GM19467 (cell line): ENCODE results near the gene CLCNKA.

ENCODE experiments used
- ATAC-seq: cut with Tn5 transposase; IDR thresholded peaks from one replicate; pipeline ENCODE4 v1.9.1; 2021; ENCODE audit warnings: mild to moderate bottlenecking, moderate library complexity; ENCODE audit not compliant: unreplicated experiment

Gene CLCNKA

DNA sequence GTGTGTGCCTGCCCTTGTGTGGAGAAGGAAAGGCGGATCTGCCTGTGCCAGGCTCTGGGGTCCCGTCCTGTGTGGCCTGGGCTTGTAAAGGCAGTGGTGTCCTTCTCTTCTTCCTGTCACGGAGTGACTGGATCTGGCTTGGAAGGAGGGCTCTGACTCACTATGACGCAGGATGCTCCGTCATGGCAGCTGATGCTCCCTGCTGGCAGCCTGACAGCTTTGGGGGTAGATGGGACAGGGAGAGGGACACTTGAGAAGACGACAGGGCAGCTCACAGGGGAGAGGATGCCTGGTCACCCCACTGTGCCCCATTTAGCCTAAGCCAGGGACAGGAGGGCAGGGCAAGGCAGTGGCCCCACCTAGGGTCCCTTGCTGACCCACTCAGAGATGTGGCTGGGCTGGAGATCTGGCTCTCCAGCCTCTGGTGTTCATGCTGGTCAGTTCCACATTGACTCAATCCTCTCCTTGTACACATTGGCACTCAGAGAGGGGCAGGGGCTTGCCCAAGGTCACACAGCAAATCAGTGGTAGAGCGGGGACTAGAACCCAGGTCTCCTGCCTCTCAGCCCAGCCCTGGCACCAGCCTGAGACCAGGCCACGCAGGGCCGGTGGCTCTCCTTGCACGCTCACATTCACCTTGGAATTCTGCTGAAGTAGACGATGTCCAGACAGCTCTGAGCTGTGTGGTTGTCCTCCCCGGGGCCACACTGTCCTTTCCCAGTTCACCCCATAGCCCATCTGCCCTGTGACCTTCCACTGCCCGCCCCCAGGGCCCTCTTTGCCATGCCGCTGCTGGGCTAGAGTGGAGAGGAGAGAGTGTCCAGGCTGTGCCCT is 54.4 kb downstream of the CLCNKA start:
- no peak for ATAC-seq

DNA sequence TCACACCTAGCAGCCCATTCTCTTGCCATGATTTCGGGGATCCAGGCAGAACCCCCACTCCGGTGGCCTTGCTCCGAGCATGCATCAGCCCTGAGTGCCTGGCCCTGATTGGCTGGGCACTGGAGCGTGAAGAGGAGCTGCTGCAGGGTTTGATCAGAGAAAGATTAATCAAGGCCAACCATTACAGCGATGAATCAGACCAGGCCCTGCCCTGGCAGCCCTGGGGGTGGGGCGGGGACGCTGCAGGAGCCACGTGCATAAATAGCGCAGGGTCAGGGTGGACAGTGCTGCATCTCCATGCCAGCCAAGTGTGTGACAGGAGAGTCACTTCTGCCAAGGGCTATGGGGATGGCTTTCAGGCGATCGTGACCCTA is 55.0 kb downstream of the CLCNKA start:
- no peak for ATAC-seq

DNA sequence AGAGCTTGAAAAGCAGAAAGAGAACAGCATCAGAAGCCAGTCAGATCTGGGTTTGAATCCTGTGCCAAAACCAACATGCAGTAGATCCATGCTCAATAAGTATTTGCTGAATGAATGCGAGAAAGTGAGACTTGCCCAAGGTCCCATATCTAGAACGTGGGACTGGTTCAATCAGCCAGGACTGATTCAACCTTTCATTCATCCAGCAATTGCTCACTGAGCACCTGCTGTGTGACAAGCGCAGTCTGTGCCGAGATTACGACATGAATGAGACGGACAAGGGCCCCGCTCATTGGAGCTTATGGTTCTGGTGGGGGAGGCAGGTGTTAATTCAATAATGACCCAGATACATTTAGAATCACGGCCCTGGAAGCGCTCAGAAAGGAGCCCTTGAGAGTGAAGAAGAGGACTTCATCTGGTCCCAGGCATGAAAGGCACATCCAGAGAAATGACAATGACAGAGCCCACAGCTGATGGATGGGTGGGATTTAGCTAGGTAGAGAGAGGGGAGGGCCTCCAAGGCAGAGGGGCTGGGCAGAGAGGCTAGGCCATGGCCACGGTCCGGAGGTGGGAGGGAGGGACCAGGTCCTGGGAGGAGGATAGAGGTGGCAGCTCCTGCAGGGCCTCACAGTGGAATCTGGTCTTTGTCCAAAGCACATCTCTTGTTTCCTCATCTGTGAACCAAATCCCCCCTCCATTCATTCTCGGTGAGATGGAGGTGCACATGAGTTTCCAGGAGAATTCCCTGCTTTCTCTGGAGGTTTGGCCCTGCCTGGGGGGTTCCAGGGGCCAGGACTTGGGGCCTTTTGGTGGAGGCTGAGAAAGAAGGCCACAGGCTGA is 55.8 kb downstream of the CLCNKA start:
- no peak for ATAC-seq

DNA sequence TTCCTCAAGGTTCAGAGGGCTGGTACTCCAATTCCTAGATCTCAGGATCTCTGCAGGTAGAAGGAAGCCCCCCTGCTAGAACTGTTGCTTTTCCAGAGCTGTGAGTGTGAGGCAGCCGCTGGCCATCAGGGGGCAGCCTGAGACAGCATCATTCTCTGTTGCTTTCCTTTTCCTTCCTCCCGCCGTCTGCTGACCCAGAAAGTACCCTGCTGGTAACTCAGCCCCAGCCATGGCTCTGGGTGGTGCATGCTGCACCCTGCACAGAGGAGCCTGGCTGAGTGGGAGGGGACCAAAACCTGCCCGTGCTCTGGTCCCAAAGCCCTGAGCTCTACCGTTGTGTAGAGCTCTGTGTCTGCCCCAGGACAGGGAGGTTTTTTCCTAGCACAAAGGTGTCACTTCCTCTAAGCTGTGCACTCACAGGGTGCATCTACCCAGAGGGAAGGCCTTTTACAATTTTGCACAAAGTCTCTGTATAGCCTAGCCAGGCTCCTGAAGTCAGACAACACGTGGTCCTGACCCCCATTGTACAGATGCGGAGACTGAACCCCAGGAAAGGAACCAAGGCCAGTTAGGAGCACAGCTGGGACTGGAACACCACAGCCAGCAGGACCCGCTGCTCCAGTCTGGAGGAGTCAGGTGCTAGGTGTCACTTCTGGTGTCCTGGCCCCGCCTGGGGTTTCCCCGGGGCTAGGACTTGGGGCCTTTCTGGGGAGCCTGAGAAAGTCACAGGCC is 57.3 kb downstream of the CLCNKA start:
- ATAC-seq: no peak

DNA sequence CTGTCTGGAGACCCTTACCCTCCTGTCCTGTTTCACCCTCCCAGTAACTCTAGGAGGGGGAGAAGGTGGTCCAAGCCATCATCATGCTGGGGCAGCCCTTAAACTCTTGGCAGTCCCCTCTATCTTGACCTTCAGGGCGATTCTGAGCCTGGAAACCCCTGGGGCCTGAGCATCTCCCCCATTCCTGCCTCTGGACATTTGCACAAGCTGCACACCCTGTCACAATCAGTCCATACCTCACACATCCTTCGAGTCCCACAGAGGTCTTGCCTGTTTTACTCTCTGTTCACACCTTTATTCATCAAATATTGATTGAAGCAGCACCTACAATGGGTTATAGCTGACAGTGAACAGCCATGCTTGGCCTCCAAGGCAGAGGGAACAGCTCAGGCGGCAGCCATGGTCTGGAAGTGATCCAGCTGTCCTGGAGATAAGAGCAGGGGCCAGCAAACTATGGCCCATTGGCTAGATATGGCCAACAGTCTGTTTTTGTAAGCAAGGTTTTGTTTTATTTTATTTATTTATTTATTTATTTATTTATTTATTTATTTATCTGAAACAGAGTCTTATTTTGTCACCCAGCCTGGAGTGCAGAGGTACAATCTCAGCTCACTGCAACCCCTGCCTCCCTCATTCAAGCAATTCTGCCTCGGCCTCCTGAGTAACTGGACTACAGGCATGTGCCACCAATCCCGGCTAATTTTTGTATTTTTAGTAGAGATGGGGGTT is 58.8 kb downstream of the CLCNKA start:
- ATAC-seq: no peak

DNA sequence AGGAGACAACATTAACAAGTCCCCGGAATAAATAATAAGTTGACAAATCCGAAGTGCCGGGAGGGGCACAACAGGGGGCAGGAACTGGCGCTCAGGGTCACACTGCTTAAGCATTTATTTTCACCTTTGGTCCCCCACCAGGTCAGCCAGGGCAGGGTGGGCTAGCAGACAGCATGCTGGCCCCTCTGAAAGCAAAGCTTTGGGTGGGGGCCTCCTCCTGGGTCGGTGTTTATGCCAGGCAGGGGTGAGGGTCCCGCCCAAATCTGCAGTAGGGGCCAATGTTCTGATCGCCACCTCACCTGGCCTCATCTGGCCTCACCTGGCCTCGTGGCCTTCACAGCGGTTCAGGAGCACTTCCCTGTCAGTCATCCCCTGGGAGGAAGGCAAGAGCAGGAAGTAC is 59.8 kb downstream of the CLCNKA start:
- no peak for ATAC-seq

DNA sequence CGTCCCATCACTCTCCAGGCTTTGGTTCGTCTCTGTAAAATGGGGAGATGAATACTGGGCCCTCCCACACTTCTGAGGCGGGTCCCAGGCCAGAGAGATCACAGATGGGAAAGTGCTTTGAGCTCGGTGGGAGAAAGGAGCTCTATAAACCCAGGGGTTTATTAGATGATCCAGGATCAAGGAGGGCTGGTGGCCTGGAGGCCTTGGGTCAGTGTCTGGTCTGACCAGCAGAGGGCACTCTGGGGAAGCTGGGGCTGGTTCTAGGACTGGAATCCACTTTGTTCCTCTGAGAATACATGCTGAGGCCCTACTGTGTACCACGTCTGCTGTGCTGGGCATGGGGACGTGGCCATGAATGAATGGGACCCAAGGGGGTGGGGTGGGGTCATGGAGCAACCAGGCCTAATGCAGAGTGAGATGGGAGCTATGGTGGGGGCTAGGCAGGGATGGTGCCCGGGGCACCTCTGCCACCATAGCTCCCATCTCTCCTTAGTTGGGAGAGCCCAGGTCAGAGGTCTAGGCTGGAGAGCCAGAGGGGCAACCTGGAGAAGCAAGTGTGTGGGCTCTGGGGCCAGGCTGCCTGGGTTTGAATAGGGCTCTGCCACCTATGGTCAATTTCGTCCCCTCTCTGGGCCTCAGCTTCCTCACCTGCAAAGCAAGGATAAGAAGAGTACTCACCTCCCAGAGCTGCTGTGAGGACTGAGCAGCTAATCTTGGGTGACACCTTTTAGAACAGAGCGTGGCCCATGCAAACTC is 60.6 kb downstream of the CLCNKA start:
- no peak for ATAC-seq

DNA sequence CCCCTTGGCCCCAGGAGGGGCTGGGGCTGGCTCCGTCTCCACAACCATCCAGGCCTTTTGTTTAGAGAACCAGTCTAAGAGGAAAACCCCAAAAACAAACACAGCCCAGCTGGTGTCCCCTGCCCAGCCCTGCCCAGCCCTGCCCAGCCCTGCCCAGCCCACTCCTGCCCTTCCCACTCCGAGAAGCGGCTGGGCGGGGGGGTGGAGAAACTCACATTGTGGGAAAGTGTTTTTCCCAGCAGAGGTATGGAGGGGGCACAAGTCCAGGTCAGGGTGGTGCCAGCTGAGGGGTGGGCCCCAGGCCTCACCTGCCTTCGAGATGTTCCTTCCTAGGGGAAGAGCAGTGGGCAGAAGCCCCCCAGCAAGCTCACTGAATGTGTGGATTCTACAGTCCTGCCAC is 61.6 kb downstream of the CLCNKA start:
- ATAC-seq: no peak
